ENCODE data around the gene BTBD1.

Gene BTBD1

DNA sequence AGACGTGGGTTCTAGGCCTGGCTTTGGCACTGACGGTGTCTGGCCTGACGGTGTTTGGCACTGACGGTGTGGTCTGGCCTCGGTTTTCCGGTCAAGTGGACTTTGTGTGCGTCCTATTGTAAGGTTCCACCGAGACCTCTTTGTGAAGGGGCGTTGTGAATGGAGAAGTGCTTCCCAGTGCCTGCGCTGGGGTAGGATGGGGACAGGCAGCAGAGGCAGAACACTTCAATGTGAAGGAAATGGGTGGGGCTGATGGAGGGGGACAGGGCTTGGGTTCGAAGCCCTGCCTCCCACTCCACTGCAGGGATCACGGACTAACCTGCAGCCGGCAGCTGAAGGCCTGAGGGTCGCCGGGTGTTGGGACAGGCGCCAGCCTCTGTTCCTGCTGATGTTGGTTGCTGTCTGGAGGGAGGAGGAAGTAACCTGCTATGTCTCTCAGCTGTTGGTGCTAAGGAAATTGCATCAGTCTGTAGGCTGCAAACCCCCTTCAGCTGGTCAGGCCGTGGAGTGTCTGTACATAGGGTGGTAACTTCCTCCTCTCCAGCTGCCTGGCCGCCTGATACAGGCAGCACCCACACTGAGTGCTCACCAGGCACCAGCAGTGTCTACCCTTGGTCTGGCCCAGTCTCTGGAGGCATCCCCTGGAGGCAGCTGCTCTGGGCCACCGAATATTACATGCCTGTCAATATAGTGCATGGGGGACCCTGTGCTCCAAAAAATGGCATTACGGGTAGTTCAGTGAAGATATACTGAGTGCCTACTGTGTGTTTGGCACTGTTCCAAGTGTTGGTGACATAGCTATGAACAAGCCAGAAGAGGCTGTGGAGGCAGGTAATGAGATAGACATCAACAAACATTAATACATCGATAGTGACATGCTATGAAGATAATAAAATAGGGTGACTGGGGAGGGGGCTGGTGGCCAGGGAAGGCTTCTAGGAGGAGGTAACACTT lies 41.5 kb upstream of the BTBD1 start:
- ATAC-seq, result no peak; the same call in 2 of the 3 replicates
- TF ChIP-seq TCF4 (CRISPR knock-in tag; IDR thresholded peaks at IDR 0.05; ENCODE audit: borderline replicate concordance), result no peak
- TF ChIP-seq, protein P1, sequence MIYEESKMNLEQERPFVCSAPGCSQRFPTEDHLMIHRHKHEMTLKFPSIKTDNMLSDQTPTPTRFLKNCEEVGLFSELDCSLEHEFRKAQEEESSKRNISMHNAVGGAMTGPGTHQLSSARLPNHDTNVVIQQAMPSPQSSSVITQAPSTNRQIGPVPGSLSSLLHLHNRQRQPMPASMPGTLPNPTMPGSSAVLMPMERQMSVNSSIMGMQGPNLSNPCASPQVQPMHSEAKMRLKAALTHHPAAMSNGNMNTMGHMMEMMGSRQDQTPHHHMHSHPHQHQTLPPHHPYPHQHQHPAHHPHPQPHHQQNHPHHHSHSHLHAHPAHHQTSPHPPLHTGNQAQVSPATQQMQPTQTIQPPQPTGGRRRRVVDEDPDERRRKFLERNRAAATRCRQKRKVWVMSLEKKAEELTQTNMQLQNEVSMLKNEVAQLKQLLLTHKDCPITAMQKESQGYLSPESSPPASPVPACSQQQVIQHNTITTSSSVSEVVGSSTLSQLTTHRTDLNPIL (CRISPR knock-in tag; IDR thresholded peaks at IDR 0.05; ENCODE audit: low read depth), result no peak
- no peak for TF ChIP-seq OSR1 (CRISPR knock-in tag; IDR thresholded peaks at IDR 0.05)
- TF ChIP-seq ARNTL (CRISPR knock-in tag; IDR thresholded peaks at IDR 0.05; ENCODE audit: borderline replicate concordance, low read depth), result no peak
- no peak for TF ChIP-seq ZFP30 (CRISPR knock-in tag; IDR thresholded peaks at IDR 0.05)
- no peak for TF ChIP-seq ZNF70 (CRISPR knock-in tag; IDR thresholded peaks at IDR 0.05)
- no peak for TF ChIP-seq ISL1 (CRISPR knock-in tag; IDR thresholded peaks at IDR 0.05)
- no peak for TF ChIP-seq BACH2 (CRISPR knock-in tag; IDR thresholded peaks at IDR 0.05; ENCODE audit: borderline replicate concordance)
- TF ChIP-seq ZNF565 (CRISPR knock-in tag; conservative IDR thresholded peaks at IDR 0.05; ENCODE audit: low read depth), result no peak
- no peak for TF ChIP-seq ESRRG (CRISPR knock-in tag; IDR thresholded peaks at IDR 0.05)
- TF ChIP-seq CSDC2 (CRISPR knock-in tag; IDR thresholded peaks at IDR 0.05), result no peak
- TF ChIP-seq SNAI2 (CRISPR knock-in tag; IDR thresholded peaks at IDR 0.05), result no peak
- no peak for TF ChIP-seq RARB (CRISPR knock-in tag; IDR thresholded peaks at IDR 0.05)
- no peak for TF ChIP-seq TOX (CRISPR knock-in tag; IDR thresholded peaks at IDR 0.05; ENCODE audit: borderline replicate concordance)

DNA sequence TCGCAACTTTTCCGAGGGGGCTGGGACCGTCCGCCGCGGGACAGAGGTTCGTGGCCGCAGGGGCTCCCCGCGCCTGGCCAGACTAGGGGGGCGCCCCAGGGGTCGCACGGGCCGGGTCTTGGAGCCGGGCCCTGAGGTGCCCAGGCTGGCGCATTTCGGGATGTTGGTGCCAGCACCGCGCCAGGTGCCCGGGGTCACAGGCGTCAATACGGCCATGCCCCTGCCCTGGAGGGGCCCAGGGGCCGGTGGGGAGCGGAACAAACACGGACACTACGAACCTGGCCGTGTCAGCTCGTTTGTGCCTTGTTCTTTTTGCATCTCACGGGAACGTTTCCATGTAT lies 40.8 kb upstream of the BTBD1 start:
- no peak; the same call in 2 of the 3 replicates for ATAC-seq
- TF ChIP-seq ZNF70 (CRISPR knock-in tag; IDR thresholded peaks at IDR 0.05) (no peak), ZNF565 (CRISPR knock-in tag; conservative IDR thresholded peaks at IDR 0.05; ENCODE audit: low read depth) (no peak), ZC3H10 (CRISPR knock-in tag; IDR thresholded peaks at IDR 0.05) (no peak), CSDC2 (CRISPR knock-in tag; IDR thresholded peaks at IDR 0.05) (no peak), ZFP30 (CRISPR knock-in tag; IDR thresholded peaks at IDR 0.05) (no peak), RARB (CRISPR knock-in tag; IDR thresholded peaks at IDR 0.05) (no peak), ISL1 (CRISPR knock-in tag; IDR thresholded peaks at IDR 0.05) (no peak), ZFP3 (CRISPR knock-in tag; IDR thresholded peaks at IDR 0.05) (no peak), PPARA (CRISPR knock-in tag; IDR thresholded peaks at IDR 0.05; ENCODE audit: borderline replicate concordance) (no peak), TCF4 (CRISPR knock-in tag; IDR thresholded peaks at IDR 0.05; ENCODE audit: borderline replicate concordance) (no peak), ESRRG (CRISPR knock-in tag; IDR thresholded peaks at IDR 0.05) (no peak)
- TF ChIP-seq, protein P2, sequence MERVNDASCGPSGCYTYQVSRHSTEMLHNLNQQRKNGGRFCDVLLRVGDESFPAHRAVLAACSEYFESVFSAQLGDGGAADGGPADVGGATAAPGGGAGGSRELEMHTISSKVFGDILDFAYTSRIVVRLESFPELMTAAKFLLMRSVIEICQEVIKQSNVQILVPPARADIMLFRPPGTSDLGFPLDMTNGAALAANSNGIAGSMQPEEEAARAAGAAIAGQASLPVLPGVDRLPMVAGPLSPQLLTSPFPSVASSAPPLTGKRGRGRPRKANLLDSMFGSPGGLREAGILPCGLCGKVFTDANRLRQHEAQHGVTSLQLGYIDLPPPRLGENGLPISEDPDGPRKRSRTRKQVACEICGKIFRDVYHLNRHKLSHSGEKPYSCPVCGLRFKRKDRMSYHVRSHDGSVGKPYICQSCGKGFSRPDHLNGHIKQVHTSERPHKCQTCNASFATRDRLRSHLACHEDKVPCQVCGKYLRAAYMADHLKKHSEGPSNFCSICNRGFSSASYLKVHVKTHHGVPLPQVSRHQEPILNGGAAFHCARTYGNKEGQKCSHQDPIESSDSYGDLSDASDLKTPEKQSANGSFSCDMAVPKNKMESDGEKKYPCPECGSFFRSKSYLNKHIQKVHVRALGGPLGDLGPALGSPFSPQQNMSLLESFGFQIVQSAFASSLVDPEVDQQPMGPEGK (CRISPR knock-in tag; IDR thresholded peaks at IDR 0.05; ENCODE audit: borderline replicate concordance), result no peak
- TF ChIP-seq, protein P3, sequence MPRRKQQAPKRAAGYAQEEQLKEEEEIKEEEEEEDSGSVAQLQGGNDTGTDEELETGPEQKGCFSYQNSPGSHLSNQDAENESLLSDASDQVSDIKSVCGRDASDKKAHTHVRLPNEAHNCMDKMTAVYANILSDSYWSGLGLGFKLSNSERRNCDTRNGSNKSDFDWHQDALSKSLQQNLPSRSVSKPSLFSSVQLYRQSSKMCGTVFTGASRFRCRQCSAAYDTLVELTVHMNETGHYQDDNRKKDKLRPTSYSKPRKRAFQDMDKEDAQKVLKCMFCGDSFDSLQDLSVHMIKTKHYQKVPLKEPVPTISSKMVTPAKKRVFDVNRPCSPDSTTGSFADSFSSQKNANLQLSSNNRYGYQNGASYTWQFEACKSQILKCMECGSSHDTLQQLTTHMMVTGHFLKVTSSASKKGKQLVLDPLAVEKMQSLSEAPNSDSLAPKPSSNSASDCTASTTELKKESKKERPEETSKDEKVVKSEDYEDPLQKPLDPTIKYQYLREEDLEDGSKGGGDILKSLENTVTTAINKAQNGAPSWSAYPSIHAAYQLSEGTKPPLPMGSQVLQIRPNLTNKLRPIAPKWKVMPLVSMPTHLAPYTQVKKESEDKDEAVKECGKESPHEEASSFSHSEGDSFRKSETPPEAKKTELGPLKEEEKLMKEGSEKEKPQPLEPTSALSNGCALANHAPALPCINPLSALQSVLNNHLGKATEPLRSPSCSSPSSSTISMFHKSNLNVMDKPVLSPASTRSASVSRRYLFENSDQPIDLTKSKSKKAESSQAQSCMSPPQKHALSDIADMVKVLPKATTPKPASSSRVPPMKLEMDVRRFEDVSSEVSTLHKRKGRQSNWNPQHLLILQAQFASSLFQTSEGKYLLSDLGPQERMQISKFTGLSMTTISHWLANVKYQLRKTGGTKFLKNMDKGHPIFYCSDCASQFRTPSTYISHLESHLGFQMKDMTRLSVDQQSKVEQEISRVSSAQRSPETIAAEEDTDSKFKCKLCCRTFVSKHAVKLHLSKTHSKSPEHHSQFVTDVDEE (CRISPR knock-in tag; IDR thresholded peaks at IDR 0.05), result no peak
- TF ChIP-seq, protein P4, sequence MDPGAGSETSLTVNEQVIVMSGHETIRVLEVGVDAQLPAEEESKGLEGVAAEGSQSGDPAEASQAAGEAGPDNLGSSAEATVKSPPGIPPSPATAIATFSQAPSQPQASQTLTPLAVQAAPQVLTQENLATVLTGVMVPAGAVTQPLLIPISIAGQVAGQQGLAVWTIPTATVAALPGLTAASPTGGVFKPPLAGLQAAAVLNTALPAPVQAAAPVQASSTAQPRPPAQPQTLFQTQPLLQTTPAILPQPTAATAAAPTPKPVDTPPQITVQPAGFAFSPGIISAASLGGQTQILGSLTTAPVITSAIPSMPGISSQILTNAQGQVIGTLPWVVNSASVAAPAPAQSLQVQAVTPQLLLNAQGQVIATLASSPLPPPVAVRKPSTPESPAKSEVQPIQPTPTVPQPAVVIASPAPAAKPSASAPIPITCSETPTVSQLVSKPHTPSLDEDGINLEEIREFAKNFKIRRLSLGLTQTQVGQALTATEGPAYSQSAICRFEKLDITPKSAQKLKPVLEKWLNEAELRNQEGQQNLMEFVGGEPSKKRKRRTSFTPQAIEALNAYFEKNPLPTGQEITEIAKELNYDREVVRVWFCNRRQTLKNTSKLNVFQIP (CRISPR knock-in tag; IDR thresholded peaks at IDR 0.05; ENCODE audit: borderline replicate concordance, low read depth), result no peak
- TF ChIP-seq, protein P5, sequence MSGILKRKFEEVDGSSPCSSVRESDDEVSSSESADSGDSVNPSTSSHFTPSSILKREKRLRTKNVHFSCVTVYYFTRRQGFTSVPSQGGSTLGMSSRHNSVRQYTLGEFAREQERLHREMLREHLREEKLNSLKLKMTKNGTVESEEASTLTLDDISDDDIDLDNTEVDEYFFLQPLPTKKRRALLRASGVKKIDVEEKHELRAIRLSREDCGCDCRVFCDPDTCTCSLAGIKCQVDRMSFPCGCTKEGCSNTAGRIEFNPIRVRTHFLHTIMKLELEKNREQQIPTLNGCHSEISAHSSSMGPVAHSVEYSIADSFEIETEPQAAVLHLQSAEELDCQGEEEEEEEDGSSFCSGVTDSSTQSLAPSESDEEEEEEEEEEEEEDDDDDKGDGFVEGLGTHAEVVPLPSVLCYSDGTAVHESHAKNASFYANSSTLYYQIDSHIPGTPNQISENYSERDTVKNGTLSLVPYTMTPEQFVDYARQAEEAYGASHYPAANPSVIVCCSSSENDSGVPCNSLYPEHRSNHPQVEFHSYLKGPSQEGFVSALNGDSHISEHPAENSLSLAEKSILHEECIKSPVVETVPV (CRISPR knock-in tag; IDR thresholded peaks at IDR 0.05), result no peak

All from SK-N-SH treated with all-trans-retinoic acid at 6 μM for 48 hours (cell line).